ENCODE data around the gene USP34.
"Not testable (repeated sequence)": the region's sequence is repeated elsewhere in the genome, so short reads cannot be mapped to it uniquely, and the experiment has no call there.

Gene USP34

GRCh38 chr2:61178603-61179545 lies 292.0 kb downstream of the USP34 start:
- intact Hi-C loops (cut with DNase I): no loop called here
- no peak for DNase-seq

- intact Hi-C loops (cut with DNase I): no loop called here
- DNase-seq: peak in 16 of 42 donors; percentile 8 to 54 (median 28)
These were observed 292.9 kb downstream of the USP34 start for GRCh38 chr2:61177727-61178549.

- intact Hi-C loops (cut with DNase I): no loop called here
- DNase-seq: peak; percentile 77 to 97 (median 94)
These were observed 293.8 kb downstream of the USP34 start for GRCh38 chr2:61176755-61177726.

GRCh38 chr2:61175036-61175435 lies 295.9 kb downstream of the USP34 start:
- DNase-seq: no peak
- intact Hi-C loops (cut with DNase I): no loop called here

- no peak for DNase-seq
- intact Hi-C loops (cut with DNase I): no loop called here
These were observed 297.8 kb downstream of the USP34 start for GRCh38 chr2:61173116-61173515.

GRCh38 chr2:61172671-61173070 lies 298.2 kb downstream of the USP34 start:
- intact Hi-C loops (cut with DNase I): no loop called here
- DNase-seq: no peak

- no peak for DNase-seq
- intact Hi-C loops (cut with DNase I): no loop called here
These were observed 303.3 kb downstream of the USP34 start for GRCh38 chr2:61167579-61167978.

GRCh38 chr2:61165946-61166345 lies 304.9 kb downstream of the USP34 start:
- intact Hi-C loops (cut with DNase I): no loop called here
- DNase-seq: no peak

- intact Hi-C loops (cut with DNase I); DNase-seq: not testable (repeated sequence)
These were observed 305.8 kb downstream of the USP34 start for GRCh38 chr2:61165082-61165481.

GRCh38 chr2:61162721-61163120 lies 308.2 kb downstream of the USP34 start:
- no peak for DNase-seq
- intact Hi-C loops (cut with DNase I): no loop called here

- intact Hi-C loops (cut with DNase I): no loop called here
These were observed 309.0 kb downstream of the USP34 start, which contains the start of gene C2orf74 for GRCh38 chr2:61161888-61162287. Gene C2orf74, plus strand, starts transcription at chr2:61162188. Its CDS starts 327 bp downstream, at chr2:61162515.

GRCh38 chr2:61158356-61158955 lies 312.4 kb downstream of the USP34 start:
- intact Hi-C loops (cut with DNase I): no loop called here
- DNase-seq: peak in 1 of 42 donors; percentile 5

More at GRCh38 chr2:61161888-61162287, 309.0 kb downstream of the USP34 start, which contains the start of gene C2orf74:
- DNase-seq: no peak

- DNase-seq: peak in 1 of 42 donors; percentile 2
- intact Hi-C loops (cut with DNase I): no loop called here
These were observed 313.4 kb downstream of the USP34 start for GRCh38 chr2:61157371-61158003.

- intact Hi-C loops (cut with DNase I): no loop called here
- DNase-seq: no peak
These were observed 319.5 kb downstream of the USP34 start for GRCh38 chr2:61151436-61151835.

- intact Hi-C loops (cut with DNase I): loop anchor here (10.0 kb wide), 1 partner anchor 386 kb away; the partner anchor contains the start of gene XPO1
- DNase-seq: no peak
These were observed 321.8 kb downstream of the USP34 start for GRCh38 chr2:61149074-61149473.

GRCh38 chr2:61148091-61148490 lies 322.8 kb downstream of the USP34 start:
- intact Hi-C loops (cut with DNase I): loop anchor here (10.0 kb wide), 1 partner anchor 387 kb away; the partner anchor contains the start of gene XPO1
- peak in 1 of 42 donors; percentile 23 for DNase-seq

- intact Hi-C loops (cut with DNase I): loop anchor here (10.0 kb wide), 1 partner anchor 389 kb away; the partner anchor contains the start of gene XPO1
- no peak for DNase-seq
These were observed 324.9 kb downstream of the USP34 start for GRCh38 chr2:61145990-61146389.
